Fibroblast of villous mesenchyme (primary cell): ENCODE measurements around the gene SLC34A1. TPM values are rescaled to one million over a fixed set of nuclear protein-coding genes. Genes with fewer than 3 reads are reported as not detected.

Source experiments
- DNase-seq: peaks from one replicate; pipeline ENCODE4 v3.0.0-alpha.2; 2010; ENCODE audit warnings: low read depth
- H3K4me3 ChIP-seq: 2 replicates; pipeline ENCODE4 v1.5.1; 2011; ENCODE audit warnings: low read depth, mild to moderate bottlenecking, low read length
- total RNA-seq: library from RNA; depleted of rRNA; stranded (reverse); fragments of >200 nt; gene quantifications from 2 replicates; pipeline ENCODE4 v1.2.3, GENCODE V29; 2012
- TF ChIP-seq, protein P1 (sequence below): IDR thresholded peaks from 2 replicates; pipeline ENCODE4 v1.5.1; 2012; ENCODE audit warnings: low read depth, mild to moderate bottlenecking, low read length; ENCODE audit not compliant: insufficient read depth

The SLC34A1 gene
- total RNA-seq, 1 donor, result not detected

DNA sequence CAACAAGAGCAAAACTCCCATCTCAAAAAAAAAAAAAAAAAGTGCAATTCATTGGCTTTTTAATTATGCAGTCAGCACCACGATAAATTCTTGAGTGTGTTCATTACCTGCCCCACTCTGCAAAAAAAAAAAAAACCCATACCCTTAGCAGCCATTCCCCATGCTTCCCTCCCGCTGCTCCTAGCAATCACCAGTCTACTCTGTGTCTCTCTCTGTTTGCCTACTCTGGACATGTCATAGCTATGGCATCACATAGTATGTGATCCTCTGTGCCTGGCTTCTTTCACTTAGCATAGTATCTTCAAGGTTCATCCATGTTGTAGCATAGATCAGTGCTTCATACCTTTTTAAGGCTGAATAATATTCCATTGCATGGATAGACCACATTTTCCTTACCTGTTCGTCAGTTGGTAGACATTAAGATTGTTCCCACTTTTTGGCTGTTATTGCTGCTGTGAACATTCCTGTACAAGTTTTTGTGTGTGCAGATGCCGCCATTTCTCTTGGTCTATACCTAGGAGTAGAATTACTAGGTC lies 55.4 kb downstream of the SLC34A1 start:
- DNase-seq, result no peak
- TF ChIP-seq, protein P1, sequence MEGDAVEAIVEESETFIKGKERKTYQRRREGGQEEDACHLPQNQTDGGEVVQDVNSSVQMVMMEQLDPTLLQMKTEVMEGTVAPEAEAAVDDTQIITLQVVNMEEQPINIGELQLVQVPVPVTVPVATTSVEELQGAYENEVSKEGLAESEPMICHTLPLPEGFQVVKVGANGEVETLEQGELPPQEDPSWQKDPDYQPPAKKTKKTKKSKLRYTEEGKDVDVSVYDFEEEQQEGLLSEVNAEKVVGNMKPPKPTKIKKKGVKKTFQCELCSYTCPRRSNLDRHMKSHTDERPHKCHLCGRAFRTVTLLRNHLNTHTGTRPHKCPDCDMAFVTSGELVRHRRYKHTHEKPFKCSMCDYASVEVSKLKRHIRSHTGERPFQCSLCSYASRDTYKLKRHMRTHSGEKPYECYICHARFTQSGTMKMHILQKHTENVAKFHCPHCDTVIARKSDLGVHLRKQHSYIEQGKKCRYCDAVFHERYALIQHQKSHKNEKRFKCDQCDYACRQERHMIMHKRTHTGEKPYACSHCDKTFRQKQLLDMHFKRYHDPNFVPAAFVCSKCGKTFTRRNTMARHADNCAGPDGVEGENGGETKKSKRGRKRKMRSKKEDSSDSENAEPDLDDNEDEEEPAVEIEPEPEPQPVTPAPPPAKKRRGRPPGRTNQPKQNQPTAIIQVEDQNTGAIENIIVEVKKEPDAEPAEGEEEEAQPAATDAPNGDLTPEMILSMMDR, result no peak

DNA sequence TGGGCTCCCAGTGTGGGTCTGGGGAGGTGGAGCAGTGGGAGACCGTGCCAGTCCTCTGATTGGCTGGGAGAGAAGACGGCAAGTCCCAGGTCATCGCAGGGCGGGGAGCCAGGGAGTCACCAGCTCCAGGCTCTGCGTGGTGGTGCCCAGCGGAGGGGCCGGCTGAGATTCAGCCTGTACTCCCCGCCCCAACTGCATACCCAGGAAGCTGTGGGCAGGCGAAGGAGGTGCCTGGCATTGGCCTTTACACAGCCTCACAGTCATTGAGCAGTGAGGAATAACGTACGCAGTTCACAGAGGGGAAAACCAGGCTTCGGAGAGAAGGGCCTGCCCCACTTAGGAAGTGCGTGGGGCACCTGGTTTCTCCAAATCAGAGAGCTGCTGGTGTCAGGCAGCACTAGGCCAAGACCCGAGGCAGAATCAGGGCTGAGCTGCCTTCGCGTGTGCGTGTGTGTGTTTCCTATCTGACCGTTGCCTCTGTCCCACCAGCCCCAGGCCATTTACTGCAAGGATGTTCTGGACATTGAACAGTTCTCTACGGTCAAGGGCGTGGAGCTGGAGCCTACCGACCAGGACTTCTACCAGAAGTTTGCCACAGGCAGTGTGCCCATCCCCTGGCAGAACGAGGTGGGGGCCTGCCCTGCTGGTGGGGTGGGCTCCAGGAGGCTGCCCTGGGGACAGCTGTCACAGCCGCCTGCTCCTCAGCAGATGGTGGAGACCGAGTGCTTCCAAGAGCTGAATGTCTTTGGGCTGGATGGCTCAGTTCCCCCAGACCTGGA lies 56.2 kb downstream of the SLC34A1 start:
- TF ChIP-seq, protein P1, result no peak
- DNase-seq, result no peak
- H3K4me3 ChIP-seq, result no peak overlapping the region

More for the DNA sequence above, 55.4 kb downstream of the SLC34A1 start:
- H3K4me3 ChIP-seq, result no peak overlapping the region

DNA sequence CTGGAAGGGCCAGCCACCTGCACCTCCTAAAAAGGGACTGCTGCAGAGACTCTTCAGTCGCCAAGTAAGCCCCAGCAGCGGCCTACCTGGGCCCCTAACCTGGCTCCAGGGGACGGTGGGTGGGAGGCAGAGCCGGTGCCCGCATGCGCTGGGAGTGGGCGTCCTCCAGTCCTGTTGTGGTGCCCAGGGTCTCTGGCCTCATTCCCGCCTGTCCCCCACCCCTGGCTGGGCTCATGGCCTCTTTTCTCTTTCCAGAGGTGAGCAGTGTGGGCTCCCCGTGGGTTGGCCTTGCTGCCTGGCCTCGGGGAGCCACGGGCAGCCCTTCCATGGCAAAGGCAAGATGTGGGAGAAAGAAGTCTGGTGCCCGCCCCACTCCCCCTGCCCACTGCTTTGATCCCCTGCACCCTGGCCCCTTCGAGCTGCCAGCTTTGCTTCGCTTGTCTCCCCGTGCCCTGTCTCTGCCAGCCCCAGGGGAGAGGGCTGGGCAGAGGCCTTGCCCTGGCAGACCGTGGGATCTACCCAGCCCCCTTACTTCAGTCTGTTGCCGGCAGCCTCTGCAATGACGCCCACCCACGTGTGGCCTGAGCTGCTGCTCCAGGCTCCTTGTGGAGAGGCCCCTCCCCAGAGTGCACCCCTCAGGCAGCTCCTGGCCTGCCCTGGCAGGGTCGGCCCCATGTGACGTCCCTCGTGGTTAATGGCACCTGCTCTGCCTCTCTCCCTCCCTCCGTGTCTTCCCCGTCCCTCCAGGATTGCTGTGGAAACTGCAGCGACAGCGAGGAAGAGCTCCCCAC lies 57.0 kb downstream of the SLC34A1 start:
- TF ChIP-seq, protein P1, result no peak
- H3K4me3 ChIP-seq, result no peak overlapping the region

DNA sequence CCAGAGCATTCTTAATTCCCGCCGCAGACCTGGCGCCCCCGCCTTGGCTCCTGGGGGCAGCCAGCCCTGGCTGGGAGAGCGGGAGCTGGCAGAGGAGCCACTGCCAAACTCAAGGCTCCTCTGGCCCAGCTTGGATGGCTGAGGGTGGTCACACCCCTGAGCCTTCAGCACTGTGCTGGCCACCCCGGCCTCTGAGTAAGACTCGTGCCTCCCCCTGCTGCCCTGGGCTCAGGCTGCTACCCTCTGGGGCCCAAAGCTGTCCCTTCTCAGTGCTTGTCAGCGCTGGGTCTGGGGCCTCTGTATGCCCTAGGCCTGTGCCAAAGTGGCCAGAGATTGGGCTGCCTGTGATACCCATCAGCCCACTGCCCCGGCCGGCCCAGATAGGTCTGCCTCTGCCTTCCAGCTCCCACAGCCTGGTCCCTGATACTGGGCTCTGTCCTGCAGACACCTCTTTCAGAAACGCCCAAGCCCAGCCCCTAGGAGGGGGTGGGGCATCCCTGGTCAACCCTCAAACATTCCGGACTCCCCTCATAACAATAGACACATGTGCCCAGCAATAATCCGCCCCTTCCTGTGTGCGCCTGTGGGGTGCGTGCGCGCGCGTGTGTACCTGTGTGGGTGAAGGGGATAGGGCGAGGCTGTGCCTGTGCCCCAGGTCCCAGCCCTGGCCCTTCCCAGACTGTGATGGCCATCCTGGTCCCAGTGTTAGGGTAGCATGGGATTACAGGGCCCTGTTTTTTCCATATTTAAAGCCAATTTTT lies 58.0 kb downstream of the SLC34A1 start:
- TF ChIP-seq, protein P1, result no peak
- no peak for DNase-seq
- no peak overlapping the region for H3K4me3 ChIP-seq

More for the DNA sequence above, 57.0 kb downstream of the SLC34A1 start:
- DNase-seq, result no peak

DNA sequence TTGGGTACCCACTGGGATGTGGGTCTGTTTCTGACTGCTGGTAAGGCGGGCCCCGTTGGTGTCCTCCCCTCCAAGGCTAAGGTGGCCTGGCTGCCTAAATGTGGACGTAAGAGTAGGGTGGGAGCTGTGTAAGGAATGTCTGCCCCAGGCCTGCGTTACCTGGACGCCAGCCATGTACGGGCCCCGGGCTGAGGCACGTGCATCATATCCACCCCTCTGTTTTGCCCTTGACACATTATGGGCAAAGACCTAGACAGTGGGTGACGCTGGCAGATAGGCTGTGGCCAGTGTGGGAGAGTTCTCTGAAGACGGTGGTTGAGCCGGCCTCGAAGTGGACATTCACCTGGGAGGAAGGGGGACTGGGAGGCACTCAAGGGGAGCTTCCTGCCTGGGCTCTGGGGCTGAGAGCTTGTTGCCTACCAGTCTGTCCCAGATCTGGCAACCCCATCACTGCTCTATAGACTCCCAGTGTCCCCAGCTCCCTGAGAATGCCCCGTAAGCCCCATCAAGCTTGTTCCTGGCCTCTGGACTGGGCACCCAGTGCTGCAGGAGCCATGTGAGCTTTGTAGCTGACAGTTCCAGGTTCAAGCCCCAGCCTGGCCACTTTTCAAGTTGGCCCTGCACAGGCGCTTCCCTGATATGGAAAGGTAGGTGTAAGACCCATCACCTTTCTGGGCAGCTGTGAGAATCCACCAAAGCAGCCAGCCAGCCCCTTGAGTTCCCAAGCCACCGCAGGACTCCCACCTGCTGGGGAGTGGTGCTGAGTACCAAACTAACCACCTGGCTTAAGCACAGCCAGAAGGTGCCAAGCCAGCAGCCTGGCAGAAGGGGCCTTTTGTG lies 59.1 kb downstream of the SLC34A1 start:
- TF ChIP-seq, protein P1, result no peak
- no peak overlapping the region for H3K4me3 ChIP-seq
- DNase-seq, result no peak
